CD4-positive, alpha-beta T cell treated with Interferon gamma for 1 hour (primary cell): Measurements from ENCODE around the gene ANKRD44.

ENCODE experiments used
- DNase-seq: peaks from one replicate; pipeline ENCODE4 v3.0.0-alpha.2; 2020

The ANKRD44 gene

DNA sequence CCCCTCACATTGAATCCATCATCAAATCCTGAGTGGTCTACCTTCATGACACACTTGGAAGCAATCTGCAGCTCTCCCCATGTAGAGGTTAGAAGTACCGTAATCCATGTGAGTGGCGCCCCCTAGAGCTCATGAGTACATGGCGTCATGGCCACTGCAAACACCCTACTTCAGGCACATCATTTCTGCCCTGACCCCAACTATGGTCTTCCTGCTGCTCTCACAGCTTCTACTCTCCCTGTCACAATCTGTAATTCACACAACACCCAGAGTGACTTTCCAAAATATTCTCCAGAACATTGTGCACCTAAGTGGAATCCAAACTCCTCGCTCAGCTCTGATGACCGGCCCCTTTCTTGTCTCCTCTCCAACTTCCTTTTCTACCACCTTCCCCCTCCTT is 141.9 kb downstream of the ANKRD44 start:
- peak; percentile 62 for DNase-seq

DNA sequence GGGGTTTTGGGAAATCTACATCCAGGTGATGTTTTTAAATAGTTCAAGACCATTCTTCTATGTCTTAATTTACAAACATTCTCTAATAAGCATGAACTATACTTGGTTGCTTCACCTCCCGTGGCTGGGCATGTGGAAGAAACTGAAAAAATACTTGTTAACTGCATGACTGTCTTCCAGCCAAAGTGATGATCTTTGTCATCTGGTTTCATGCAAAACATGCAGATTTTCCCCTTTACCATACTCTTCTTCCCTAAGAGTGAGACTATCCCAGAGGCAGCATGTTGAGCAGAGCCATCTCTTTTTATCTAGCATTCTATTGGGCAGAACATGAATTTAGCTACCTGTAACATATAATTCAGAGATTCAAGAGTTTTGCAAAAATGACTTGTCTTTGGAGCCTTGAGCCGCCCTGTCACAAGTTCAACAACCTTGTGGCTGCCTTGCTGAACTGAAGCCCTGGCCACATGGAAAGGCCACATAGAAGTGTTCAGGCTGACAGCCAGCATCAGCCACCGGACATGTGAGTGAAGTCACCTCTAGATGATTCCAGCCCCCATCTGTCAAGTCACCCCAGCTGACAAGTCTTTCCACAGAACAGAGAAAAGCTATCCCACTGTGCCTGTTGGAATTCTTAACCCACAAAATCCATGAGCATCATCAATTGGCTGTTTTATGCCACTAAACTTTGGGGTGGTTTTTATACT is 142.8 kb downstream of the ANKRD44 start:
- DNase-seq = no peak

- DNase-seq = no peak
Observed at GRCh38 chr2:197165020-197165419, 145.6 kb downstream of the ANKRD44 start.

DNA sequence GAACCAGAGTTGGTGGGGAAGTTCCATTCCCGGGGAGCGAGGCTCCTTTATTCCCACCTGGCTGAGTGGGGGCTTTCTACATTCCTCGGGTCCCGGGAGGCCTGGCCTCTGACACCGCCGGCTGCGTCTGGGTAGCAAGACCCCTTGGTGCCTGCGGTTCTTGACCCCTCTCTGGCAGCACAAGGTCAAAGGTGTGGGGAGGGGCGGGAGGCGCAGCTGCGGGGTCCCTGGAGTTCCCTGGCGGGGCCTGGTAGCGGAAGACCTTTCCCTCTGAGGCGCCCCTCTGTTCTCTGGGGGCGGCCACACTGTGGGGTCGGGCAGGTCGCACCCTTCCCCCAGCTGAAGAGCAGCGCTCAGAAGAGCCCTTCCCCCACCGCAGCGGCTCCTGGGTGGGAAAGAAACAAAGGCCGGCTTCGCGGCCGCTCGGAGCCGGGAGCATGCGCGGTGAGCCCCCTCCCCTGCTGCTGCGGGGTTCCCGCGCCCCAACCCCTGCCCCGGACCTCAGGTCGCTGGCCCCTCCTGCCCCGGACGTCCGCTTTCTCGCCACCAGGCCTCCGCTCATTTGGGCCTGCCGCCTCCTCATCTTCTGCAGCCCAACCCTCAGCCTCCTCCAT is 146.3 kb downstream of the ANKRD44 start:
- no peak for DNase-seq

- no peak for DNase-seq
Observed at GRCh38 chr2:197163712-197164140, 146.9 kb downstream of the ANKRD44 start.

- DNase-seq = no peak
Observed at GRCh38 chr2:197161774-197162173, 148.8 kb downstream of the ANKRD44 start.

- DNase-seq = no peak
Observed at GRCh38 chr2:197159661-197160211, 150.8 kb downstream of the ANKRD44 start.

DNA sequence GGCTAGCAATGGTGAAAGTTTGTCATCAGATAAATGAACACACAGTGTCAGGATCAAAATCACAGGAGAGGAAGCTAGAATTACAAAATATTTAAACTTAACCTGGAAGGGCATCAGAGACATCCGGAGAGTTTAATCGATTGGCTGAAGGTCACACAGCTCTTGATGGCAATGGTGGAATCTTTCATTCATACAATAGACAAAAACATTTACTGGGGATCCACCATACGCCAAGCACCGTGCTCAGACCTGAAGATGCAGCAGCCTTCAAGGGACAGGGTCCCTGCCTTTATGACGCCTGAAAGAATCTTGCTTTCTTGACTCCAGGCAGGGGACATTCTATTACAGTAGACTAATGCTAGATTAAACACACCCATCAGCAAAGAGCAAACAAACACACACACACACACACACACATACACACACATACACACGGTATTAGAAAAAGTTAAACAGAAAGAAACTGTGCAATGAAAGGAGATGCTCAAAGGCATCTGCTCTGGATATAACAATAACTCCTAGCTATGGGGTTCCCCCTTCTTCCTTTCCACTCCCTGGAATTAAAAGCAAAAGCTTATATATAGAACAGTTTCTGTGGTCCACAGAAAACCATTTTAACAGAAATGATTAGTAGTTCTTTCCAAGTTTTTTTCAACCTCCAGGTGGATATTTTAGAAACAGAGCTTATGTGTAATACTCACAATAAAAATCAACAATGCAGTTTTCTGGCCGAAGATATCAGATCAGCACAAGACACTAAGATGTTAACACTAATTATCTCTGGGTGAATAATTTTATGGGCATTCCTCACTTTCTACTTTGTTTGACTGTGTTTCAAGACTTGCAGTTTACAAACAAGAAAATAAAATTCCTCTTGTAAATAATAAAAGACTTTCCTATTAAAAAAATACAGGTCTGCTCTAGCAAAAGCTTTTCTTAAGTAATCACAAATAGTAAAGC is 151.7 kb downstream of the ANKRD44 start:
- DNase-seq = no peak

- DNase-seq = no peak
Observed at GRCh38 chr2:197157879-197158537, 152.6 kb downstream of the ANKRD44 start.

DNA sequence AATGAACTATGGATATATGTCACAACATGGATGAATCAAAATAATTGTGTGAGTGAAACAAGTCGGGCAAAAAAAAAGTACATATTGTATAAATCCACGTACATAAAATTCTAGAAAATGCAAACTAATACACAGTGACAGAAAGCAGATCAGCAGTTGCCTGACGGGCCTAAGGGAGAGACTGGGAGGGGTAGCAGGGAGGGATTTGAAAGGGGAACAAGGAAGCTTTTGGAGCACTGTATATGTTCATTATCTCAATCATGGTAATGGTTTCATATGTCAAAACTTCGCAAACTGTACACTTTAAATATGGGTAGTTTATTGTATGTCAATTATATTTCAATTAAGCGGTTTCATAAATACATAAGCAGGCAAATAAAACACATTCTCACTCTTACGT is 153.8 kb downstream of the ANKRD44 start:
- DNase-seq = no peak

- peak; percentile 41 for DNase-seq
Observed at GRCh38 chr2:197152451-197153228, 157.9 kb downstream of the ANKRD44 start.

GRCh38 chr2:197149546-197149945 is 161.0 kb downstream of the ANKRD44 start:
- DNase-seq = no peak

DNA sequence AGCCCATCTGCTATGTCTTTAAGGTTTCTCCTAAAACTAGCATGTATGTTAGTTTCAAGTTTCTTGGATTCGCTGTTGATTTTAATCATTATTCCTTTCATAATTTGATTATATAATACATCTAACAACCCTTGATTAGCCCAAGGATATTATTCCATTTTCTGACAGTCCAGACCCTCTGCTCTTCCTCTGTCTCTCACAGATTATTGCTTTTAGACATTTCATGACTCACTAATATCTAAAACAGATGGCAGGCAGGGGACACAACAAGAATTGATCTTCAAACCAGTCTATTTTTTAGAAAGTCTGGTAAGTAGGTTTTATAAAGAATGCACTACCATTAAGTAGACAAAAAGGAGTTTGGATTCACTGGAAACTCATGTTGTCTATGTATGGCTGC is 162.2 kb downstream of the ANKRD44 start:
- no peak for DNase-seq

GRCh38 chr2:197147942-197148341 is 162.6 kb downstream of the ANKRD44 start:
- DNase-seq = no peak

DNA sequence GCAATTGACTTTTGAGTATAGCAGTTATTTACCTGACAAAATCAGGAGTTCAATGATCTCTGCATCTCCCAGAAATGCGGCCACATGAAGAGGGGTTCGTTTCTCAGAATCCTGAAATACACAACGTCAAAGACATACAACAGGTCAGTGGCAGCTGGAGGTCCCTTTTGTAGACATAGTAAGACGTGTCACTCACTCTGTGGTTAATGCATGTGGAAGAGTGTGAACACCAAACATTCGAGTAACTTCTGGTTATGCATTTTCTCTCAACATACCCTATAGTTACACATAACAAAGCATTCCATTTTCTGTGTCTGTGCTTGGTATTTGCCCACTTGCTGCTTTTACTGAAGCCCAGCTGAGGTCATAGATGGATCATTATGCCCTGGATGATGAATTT is 163.6 kb downstream of the ANKRD44 start:
- no peak for DNase-seq

- peak; percentile 59 for DNase-seq
Observed at GRCh38 chr2:197145471-197146056, 165.0 kb downstream of the ANKRD44 start.

- no peak for DNase-seq
Observed at GRCh38 chr2:197144183-197144582, 166.4 kb downstream of the ANKRD44 start.

GRCh38 chr2:197141702-197142473 is 168.7 kb downstream of the ANKRD44 start:
- no peak for DNase-seq

GRCh38 chr2:197140045-197140444 is 170.5 kb downstream of the ANKRD44 start:
- no peak for DNase-seq

DNA sequence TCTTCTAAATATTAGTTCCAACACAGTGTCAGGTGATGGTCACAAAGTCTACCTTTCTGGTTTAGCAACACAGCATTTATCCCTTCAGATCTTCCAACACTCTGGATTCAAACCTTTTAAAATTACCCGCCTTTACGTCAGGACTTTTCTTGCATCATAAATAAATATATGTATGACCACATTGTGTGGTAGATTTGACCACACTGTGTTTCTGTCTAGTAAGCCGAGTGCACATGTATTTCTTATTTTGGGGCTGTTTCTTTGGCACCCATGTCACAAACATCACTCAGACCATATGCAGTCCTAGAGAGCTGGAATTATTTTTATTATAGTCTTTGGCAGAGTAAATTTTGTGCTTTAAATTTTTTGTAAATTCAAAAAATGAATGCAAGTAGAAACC is 172.1 kb downstream of the ANKRD44 start:
- no peak for DNase-seq
